ENCODE results near the gene XPO1.

DNA sequence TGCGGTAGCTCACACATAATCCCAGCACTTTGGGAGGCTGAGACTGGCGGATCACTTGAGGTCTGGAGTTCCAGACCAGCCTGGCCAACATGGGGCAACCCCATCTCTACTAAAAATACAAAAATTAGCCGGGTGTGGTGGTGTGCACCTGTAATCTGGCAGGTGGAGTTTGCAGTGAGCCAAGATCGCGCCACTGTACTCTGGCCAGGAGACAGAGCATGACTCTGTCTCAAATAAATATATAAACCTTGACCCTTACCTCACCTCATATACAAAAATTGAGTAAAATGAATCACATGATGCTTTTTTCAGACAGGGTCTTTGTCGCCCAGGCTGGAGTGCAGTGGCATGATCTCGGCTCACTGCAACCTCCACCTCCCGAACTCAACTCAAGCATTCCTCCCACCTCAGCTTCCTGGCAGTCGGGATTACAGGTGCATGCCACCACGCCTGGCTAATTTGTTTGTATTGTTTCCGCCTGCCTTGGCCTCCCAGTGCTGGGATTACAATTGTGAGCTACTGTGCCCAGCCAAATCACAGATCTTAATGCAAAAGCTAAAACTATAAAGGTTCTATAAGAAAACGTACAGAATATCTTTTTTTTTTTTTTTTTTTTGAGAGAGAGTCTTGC, 25.3 kb downstream of the XPO1 start:
- TF ChIP-seq, protein P1, sequence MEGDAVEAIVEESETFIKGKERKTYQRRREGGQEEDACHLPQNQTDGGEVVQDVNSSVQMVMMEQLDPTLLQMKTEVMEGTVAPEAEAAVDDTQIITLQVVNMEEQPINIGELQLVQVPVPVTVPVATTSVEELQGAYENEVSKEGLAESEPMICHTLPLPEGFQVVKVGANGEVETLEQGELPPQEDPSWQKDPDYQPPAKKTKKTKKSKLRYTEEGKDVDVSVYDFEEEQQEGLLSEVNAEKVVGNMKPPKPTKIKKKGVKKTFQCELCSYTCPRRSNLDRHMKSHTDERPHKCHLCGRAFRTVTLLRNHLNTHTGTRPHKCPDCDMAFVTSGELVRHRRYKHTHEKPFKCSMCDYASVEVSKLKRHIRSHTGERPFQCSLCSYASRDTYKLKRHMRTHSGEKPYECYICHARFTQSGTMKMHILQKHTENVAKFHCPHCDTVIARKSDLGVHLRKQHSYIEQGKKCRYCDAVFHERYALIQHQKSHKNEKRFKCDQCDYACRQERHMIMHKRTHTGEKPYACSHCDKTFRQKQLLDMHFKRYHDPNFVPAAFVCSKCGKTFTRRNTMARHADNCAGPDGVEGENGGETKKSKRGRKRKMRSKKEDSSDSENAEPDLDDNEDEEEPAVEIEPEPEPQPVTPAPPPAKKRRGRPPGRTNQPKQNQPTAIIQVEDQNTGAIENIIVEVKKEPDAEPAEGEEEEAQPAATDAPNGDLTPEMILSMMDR (IDR thresholded peaks at IDR 0.05) = no peak
- TF ChIP-seq POLR2A (IDR thresholded peaks at IDR 0.05) = no peak
